ENCODE results near the gene CIDEB.
"Not testable (repeated sequence)": the region's sequence is repeated elsewhere in the genome, so short reads cannot be mapped to it uniquely, and the experiment has no call there.

The CIDEB gene, protein sequence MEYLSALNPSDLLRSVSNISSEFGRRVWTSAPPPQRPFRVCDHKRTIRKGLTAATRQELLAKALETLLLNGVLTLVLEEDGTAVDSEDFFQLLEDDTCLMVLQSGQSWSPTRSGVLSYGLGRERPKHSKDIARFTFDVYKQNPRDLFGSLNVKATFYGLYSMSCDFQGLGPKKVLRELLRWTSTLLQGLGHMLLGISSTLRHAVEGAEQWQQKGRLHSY

DNA sequence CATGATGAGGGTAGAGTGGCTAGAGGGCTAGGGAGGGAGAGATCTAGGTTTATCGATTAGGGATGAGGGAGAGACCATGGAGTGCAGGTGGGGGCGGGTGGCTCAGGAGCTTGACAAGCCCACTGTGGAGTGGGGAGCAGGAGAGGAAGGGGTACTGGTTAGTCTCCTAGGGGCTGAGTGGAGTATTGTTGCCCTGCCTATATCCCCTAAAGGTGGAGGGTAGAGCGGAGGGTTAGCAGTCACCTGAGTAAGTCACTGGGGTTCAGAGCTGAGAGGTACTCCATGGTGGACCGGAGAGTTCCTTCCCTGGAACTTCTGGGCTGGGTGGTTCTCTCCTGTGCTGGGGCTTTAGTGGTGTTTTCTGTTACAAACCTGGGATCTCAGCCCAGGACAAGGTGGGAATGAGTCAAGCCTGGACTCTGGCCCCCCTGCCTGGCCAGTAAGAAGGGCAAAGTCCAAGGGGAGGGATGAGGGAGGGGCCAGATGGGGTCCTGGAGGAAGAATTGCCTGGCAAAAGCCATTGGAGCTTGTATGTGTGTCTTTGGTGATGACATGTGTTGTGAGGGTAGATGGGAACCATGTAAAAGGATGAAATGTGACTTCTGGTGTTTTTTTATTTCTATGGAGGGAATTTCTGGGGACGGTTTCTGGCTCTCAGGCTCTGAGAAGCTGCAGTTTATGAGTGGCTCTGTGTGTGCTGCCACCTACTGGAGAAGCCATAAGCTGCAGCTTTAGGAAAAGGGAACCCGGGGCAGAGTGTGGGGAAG, at the start of gene CIDEB:
CIDEB (minus strand) TSS at position 403 of the 767 bp plus-strand sequence; CDS start at position 284, 119 bp downstream.
- peak; percentile 84 for DNase-seq

DNA sequence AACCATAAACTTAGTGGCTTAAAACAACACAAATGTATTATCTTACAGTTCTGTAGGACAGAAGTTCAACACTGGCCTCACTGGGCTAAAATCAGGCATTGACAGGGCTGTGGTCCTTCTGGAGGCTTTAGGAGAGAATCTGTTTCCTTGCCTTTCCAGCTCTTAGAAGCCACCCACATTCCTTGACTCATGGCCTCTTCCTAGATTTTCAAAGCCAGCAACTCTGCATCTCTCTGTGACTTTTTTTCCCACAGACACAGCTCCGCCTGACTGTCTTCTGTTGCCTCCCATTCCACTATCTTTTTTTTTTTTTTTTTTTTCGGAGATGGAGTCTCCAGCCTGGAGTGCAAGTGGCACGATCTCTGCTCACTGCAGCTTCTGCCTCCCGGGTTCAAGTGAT, 48.4 kb upstream of the CIDEB start:
- DNase-seq = no peak

DNA sequence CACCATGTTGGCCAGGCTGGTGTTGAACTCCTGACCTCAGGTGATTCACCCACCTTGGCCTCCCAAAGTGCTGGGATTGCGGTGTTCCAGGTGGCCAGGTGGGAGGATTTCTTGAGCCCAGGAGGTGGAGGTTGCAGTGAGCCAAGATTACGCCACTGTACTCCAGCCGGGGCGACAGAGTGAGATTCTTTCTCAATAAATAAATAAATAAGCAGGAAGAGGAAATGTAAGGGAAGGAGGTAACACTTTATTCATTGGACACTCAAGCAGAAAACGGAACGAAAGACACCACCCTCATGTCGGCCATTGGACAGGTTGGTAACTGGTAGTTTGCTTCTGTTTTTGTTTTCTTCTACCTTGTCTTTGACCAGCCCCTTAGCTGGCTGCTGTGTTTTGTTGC, 47.2 kb upstream of the CIDEB start:
- DNase-seq = no peak

DNA sequence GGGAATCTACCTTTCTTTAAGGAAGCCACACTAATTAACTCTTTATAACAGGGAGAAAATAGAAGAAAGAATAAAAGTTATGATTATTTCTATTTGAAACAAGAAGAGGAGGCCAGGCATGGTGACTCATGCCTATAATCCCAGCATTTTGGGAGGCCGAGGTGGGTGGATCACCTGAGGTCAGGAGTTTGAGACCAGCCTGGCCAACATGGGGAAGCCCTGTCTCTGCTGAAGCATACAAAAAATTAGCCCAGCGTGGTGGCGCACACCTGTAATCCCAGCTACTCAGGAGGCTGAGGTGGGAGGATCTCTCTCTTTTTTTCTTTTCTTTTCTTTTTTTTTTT, 46.7 kb upstream of the CIDEB start:
- DNase-seq = not testable (repeated sequence)

DNA sequence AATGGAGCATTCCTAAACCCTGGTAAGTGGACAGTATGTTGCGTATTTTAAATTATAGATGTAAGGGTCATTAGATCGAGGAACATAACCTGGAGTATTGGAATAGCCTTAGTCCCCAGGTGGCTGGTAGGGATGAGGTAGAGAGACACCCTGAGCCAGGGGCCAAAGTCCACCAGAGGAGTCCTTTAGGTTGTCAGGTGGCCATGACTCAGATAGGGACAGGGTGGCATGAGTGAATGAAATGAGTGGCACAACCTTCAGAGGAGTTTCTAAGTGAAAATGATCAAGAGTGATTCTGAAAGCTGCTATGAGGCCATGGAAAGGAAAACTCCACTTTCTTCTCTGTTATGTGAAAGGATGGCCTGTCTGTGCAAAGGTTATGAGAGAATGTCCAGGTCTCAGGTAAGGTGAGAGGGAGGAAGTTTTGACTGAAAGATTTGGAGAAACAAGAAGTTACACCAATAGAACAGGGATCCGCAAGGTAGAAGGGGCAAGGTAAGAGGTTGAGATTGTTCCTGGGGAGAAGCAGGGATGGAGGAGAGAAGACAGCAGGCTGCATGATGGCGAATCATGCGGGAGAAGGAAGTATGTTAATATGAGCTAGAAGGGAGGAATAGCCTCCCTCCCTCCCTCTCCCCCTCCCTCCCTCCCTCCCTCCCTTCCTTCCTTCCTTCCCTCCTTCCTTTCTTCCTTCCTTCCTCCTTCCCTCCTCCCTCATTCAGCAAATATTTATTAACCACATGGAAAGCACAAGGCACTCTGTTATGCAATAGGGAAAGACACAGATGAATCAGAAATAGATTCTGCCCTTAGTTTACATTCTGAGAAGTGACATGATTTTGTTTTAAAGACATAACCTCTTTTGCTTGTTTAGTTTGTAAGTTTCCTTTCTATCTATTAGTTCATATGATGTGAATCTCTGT, 46.0 kb upstream of the CIDEB start:
- no peak for DNase-seq

DNA sequence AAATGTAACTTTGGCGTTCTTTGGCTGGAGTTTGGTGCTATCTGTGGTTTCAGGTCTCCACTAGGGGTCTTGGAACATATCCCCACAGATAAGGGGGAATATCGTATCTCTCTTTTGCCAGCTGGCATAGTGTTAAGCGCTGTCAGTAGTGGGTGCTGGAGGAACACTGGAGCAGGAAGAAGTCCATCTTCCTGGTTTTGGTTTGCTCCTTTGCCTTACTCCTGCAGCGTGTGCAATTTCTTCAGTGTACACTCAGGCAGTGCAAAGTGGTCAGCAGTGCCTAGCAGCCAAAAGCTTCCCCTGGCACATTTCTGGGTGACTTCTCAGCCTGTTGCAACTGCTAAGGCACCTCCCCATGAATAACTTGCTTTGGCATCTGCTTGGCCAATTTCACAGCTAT, 43.7 kb upstream of the CIDEB start:
- DNase-seq = no peak

DNA sequence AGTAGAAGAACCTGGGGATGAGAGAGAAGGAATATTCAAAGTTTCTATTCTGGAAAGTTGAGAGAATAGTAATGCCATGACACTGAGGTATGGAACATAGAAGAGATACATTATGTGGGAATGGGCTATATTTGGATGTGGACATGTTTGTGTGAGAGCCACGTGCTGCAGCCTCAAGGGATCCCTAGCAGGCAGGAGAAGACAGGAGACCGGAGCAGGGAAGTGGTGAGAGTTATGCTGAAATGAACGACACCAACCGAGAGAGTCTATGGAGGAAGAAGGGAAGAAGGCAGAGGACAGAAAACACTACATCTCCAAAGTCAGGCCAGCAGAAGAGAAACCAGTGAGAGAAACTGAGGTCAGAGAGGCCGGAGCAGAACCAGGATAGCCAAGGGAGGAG, 42.0 kb upstream of the CIDEB start:
- DNase-seq = no peak

DNA sequence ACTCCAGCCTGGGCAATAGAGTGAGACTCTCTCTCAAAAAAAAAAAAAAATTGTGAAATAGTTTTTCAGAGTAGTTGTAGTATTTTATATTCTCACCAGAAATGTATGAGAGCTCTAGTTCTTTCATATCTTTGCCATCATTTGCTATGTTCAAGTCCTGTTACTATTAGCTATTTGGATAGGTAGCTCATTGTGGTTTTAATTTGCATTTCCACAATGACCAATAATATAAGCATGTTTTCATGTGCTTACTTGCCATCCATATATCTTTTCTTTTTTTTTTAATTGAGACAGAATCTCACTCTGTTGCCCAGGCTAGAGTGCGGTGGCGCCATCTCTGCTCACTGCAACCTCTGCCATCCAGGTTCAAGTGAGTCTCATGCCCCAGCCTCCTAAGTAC, 40.4 kb upstream of the CIDEB start:
- no peak for DNase-seq

DNA sequence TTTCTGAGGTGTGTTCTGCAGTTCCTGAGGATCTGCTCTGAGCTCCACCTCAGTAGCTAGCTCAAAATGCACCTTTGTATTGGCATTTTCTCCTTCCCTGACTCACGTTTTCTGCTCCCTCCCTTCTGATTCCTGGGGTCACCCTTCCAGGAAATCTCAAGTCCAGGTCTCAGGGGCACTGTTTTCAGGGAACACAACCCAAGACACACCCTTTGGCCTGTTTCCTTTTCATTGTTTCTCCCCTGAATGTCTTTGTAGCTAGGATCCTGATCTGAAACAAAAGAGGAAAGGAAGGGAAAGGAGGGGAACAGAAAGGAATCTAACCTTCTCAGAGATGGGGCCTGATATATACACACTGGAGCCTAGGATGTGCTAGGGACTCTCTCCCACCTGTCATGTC, 39.4 kb upstream of the CIDEB start:
- no peak for DNase-seq

DNA sequence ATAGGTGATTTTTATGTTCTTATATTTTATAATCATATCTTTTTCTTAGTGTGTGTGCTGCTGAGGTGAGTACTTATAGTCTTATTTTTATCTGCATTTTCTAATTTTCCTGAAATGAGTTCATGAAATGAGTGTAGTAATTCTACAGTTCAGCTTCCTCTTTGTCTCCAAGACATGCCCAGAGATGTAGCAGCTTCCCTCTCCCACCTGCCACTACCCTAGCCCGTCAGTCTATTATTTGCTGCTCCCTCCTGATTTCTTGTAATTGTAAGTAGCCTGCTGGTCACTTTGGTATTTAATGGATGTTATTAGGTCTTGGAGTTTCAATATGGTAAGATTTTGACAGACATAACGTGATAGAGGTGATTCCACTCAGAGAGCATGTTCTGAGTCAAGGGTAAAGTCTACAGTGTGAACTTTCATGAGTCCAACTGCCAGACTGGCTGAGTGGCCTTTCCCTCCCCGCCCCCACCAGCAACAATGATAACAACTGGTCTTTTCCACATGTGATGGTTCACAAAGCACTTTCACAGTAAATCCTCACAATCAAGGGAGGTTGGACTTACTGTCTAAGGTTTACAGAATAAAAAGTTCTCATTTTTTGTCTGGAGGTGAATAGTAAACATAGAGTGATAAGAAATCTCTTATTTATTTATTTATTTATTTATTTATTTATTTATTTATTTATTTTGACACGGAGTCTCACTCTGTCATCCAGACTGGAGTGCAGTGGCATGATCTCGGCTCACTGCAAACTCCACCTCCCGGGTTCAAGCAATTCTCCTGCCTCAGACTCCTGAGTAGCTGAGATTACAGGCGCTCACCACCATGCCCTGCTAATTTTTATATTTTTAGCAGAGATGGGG, 36.3 kb upstream of the CIDEB start:
- no peak for DNase-seq

DNA sequence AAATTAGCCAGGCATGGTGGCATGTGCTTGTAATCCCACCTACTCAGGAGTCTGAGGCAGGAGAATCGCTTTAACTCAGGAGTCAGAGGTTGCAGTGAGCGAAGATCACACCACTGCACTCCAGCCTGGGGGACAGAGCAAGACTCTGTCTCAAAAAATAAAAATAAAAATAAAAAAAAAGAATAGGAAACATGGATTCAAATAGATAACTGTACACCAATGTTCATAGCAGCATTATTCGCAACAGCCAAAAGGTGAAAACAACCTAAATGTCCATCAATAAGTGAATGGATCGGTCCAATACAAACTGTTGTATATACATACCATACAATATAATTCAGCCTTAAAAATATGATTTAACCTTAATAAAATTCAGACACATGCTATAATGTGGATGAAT, 35.1 kb upstream of the CIDEB start:
- no peak for DNase-seq

DNA sequence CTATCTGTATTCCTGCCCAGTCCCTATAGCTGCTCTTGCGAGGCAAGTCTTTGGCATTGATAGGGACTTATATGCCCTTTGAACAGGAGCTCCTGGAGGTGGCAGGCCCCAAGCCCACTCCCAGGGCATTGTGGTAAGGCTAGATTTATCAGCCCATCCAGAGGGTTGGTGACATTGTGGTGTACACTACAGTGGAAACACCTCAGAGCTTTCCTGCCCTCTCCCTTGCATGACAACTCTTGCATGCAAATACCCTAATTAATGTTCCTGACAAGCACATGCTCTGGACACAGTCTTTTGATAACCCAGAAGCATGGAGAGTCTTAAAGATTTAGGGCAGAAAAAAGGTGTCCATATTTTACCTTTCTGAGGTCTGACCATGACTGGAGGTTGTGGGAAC, 32.8 kb upstream of the CIDEB start:
- DNase-seq = no peak

DNA sequence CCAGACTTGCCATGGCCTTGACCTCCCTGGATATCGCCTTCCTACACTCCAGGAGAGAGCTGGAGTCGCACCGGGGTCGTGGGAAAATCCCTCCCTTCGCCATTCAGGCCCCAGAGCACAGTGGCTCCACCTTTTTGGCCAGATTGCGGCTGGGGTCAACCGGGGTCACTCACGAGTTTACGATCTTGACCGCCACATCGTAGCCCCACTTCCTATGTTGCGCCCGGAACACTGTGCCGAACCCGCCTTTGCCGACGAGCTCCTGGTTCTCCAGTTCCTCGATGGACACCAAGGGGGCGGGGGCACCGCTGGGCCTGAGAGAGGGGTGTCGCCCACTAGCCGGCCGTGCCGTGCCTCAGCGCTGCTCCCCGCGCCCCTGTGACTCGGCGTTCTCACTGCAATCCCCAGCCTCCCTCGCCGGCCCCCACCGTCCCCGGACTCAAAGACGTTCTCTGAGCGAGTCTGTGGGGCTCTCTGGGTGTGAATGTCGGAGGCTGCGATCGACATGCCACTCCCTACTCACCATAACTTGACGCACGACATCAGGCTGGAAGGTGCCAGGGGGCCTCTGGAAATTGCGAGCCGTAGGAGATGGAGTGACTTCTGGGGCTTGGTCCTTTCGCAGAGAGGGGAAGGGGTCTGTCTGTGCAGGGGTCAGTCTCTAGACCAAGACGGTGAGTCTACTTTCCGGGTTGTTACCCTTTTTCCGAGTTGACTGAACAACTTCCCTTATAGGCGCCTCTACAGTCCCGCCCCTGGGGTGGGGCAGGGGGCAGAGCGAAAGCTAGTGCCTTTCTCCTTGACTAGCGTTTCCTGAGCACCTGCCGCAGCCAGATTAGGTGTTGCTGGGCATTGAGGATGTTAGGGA, 31.7 kb upstream of the CIDEB start, which contains the start of gene RIPK3:
RIPK3 (minus strand) TSS at position 708 of the 868 bp plus-strand sequence; CDS start at position 543, 165 bp downstream.
- DNase-seq = peak; percentile 90

DNA sequence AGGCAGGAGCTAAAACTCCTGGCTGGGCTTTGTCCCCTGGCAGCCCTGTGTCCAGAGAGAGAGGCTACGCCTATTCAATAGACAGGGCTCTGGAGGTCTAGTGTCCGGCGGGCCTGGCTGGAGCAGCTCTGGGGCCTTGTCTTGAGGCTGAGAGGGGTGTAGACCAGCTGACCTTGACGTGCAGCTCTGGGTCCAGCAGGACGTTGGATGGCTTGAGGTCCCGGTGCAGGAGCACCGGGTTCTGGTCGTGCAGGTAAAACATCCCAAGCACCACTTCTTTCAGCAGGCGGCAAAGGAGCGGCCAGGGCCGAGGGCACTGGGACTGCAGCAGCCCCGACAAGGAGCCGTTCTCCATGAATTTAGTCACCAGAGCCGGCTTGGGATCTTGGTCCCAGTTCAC, 31.1 kb upstream of the CIDEB start:
- DNase-seq = no peak

DNA sequence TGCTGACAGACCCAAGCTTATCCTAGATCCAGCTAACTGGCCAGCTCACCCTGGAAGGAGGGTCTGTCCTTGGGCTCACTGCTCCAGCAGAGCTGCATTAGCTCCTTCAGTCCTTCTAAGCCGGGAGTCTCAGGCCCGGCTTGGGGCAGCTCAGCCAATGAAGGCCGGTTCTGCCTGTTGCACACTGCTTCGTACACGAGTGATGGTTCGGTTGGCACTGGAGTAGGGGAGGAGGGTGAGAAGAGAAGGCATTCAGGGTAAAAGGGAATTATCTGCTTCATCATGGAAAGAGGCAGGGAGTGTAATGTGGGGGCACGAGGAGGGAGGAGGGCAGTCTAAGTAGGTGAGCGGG, 30.0 kb upstream of the CIDEB start:
- DNase-seq = no peak

DNA sequence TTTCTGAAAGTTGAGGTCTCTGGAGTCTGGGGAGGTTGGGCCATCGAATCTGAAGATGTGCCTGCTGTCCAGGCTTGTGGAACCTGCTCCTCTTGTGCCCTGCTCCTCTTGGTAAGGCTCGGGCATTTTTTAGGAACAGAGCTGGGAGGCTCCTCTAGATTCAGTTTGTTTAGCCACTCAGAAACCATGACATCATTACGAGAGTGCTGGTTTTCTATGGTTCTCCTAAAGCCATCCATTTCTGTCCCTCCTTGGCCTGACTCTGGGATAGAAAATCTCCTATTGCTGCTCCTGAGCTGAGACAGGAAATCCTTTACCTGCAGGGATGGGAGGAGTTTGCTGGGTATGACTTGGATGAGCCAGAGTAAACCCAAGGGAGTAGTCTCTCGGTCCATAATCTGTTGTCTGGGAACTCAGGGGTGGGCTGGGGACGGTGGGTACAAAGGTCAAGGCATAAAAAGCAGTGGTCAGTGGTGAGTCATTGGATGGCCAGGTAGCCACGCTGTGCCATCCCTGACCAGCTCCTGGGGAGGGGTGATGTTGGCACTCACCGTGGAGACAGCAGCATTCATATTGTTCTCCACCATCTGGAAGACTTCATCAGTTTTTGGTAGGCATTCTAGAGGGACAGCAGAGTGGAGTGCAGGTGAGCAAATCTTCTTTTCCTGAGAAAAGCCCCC, 29.5 kb upstream of the CIDEB start:
- DNase-seq = no peak

DNA sequence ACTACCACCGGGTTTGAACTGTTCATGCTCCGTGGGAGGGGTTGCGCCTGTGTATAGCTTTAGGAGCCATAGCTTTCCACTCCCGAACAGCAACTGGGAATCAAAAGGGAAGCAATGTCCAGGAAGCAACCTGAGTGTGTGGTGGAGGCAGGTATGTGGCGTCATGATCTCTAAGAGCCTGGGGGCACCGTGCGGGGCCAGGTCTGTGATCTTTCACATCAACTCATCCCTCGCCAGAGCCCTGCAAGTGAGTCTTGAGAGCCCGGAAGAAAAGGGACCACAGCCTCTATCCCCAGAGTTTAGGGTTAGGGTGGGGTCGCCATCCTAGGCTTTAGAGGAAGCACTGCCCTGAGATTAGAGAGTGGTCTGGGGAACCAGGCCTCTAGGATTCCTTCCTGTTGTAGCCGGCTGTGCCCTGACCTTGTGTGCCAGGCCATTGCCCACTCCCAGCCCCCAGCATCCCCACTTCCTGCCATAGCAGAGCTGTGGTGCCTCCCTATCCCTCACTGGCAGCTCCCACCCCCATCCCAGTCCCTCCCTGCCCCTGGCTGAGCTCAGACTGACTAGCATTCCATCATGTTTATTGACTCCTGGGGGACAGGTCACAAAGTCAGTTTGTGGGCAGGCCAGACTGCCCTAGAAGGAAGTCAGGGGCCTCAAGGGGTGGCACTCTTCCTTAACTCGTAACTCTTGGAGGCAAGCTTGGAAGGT, 27.8 kb upstream of the CIDEB start:
- no peak for DNase-seq

DNA sequence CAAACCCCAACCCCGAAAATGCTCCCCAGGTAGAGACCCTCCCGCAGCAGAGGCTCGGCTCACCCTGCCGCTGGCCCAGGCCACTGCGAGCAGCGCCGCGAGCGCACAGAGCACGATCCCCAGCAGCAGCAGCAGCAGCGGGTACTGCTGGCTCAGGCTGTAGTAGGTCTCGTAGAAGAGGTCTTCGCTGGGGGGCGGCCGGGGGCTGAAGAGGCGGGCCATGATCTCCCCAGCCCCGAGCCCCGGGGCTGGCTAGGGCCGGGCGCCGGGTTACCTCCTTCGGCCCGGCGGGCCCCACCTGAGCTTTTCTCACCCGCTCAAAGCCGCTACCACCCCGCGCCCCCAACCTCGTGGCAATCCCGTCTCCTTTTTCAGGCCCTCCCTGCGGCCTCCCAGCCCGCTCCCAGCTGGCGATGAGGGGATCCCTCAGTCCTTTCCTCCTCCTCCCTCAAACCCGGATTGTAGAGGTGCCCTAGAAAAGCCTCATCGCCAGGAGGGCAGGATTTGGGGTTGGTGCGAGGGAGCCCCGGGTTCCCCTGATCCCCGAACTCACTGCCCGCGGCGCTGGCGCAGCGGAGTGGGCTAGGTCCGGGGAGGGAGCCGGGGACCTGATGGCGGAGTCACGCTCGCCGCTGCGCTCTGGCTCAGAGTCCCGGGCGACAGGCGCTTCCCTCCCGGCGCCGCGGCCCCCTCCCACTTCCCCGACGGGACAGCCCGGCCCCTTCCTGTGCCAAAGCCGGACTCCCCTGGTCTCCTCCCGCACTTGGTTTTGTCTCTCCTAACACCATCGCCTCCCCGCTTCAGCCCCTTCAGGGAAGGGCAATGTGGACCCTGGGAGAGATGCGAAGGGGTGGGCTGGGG, 26.9 kb upstream of the CIDEB start, which contains the start of gene ADCY4:
ADCY4 (minus strand) TSS at position 641 of the 861 bp plus-strand sequence; CDS start at position 222, 419 bp downstream.
- DNase-seq = peak; percentile 71
